ENCODE data around the gene AMOTL2.

The AMOTL2 gene

GRCh38 chr3:134374791-134375581 is 739 bp upstream of the AMOTL2 start:
- TF ChIP-seq EZH2phosphoT487 (conservative IDR thresholded peaks at IDR 0.05; ENCODE audit: low read length): no peak
- TF ChIP-seq, protein P1, sequence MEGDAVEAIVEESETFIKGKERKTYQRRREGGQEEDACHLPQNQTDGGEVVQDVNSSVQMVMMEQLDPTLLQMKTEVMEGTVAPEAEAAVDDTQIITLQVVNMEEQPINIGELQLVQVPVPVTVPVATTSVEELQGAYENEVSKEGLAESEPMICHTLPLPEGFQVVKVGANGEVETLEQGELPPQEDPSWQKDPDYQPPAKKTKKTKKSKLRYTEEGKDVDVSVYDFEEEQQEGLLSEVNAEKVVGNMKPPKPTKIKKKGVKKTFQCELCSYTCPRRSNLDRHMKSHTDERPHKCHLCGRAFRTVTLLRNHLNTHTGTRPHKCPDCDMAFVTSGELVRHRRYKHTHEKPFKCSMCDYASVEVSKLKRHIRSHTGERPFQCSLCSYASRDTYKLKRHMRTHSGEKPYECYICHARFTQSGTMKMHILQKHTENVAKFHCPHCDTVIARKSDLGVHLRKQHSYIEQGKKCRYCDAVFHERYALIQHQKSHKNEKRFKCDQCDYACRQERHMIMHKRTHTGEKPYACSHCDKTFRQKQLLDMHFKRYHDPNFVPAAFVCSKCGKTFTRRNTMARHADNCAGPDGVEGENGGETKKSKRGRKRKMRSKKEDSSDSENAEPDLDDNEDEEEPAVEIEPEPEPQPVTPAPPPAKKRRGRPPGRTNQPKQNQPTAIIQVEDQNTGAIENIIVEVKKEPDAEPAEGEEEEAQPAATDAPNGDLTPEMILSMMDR (IDR thresholded peaks at IDR 0.05; ENCODE audit: insufficient read depth, low read length, poor library complexity, severe bottlenecking): no peak
- Histone ChIP-seq H2AFZ (ENCODE audit: low read depth, low read length, severe bottlenecking) (no peak overlapping the region), H3K4me2 (ENCODE audit: low read depth, low read length, poor library complexity, severe bottlenecking) (no peak overlapping the region), H3K36me3 (ENCODE audit: low read length) (no peaks in the 10 kb centered on the region), H3K9me3 (ENCODE audit: insufficient read depth, low read length) (no peaks in the 10 kb centered on the region), H3K9me2 (replicated peaks; ENCODE audit: insufficient read depth, low read length) (no peaks in the 10 kb centered on the region), H3K4me3 (ENCODE audit: insufficient read depth, low read length, poor library complexity, severe bottlenecking) (no peak overlapping the region), H3K9ac (ENCODE audit: low read length) (no peak overlapping the region), H4K20me1 (ENCODE audit: low read depth, low read length) (no peaks in the 10 kb centered on the region), H3K27me3 (ENCODE audit: low read length) (no peaks in the 10 kb centered on the region), H3K79me2 (ENCODE audit: insufficient read depth, low read length) (no peaks in the 10 kb centered on the region), H3K27ac (ENCODE audit: low read depth, low read length) (no peak overlapping the region), H3F3A (ENCODE audit: insufficient read depth) (no peaks in the 10 kb centered on the region)

GRCh38 chr3:134373271-134374104 is 759 bp downstream of the AMOTL2 start:
- no peaks in the 10 kb centered on the region for H3K27me3 ChIP-seq (ENCODE audit: low read length)
- no peaks in the 10 kb centered on the region for H3K9me3 ChIP-seq (ENCODE audit: insufficient read depth, low read length)
- H3K9ac ChIP-seq (ENCODE audit: low read length): no peak overlapping the region
- H3K4me2 ChIP-seq (ENCODE audit: low read depth, low read length, poor library complexity, severe bottlenecking): no peak overlapping the region
- no peak overlapping the region for H3K27ac ChIP-seq (ENCODE audit: low read depth, low read length)
- no peaks in the 10 kb centered on the region for H3K79me2 ChIP-seq (ENCODE audit: insufficient read depth, low read length)
- H3K9me2 ChIP-seq (replicated peaks; ENCODE audit: insufficient read depth, low read length): no peaks in the 10 kb centered on the region
- TF ChIP-seq, protein P1 (IDR thresholded peaks at IDR 0.05; ENCODE audit: insufficient read depth, low read length, poor library complexity, severe bottlenecking): no peak
- no peak for TF ChIP-seq EZH2phosphoT487 (conservative IDR thresholded peaks at IDR 0.05; ENCODE audit: low read length)
- no peaks in the 10 kb centered on the region for H3F3A ChIP-seq (ENCODE audit: insufficient read depth)
- H3K4me3 ChIP-seq (ENCODE audit: insufficient read depth, low read length, poor library complexity, severe bottlenecking): no peak overlapping the region
- H2AFZ ChIP-seq (ENCODE audit: low read depth, low read length, severe bottlenecking): no peak overlapping the region
- H4K20me1 ChIP-seq (ENCODE audit: low read depth, low read length): no peaks in the 10 kb centered on the region
- H3K36me3 ChIP-seq (ENCODE audit: low read length): no peaks in the 10 kb centered on the region

DNA sequence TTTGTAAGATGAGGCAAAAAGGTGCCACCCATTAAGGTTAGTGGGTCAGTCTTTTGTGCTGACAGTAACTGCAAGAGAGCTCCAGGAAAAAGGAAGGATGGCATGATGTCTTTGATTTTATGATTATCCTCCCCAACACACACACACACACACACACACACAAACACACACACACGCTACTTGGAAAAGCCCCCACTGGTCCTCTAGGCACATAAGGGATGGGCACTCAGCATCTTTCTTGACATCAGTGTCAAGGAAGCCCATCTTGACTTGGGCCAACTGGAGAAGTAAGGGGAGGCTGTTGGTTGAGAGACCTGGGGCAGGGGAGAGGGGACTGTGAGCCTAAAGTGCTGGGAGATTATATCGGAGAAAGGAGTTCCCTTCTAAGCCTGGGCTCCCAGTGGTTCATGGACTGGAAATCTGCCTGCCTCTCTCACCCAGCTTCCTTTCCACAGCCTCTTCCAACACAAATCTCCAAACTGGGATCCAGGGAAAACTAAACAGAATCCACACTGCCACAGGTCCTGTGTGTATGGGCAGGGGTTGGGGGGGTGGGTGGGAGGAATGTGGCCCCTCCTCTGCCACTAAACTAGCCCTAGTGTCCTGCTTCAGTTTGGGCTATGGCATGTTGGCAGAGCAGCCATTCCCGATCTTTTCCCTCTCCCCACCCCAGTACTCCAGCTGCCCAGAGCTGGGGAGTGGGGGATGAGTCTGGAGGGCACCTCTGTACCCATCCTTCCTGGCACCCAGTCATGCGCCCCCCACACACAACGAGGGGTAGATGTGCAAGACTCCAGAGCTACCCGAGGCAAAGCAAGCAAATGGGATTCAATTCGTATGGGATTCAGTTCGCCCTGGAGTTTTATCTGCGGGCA is 1.6 kb downstream of the AMOTL2 start:
- Histone ChIP-seq H3K9me3 (ENCODE audit: insufficient read depth, low read length) (no peaks in the 10 kb centered on the region), H4K20me1 (ENCODE audit: low read depth, low read length) (no peaks in the 10 kb centered on the region), H3K36me3 (ENCODE audit: low read length) (no peaks in the 10 kb centered on the region), H3K9ac (ENCODE audit: low read length) (no peak overlapping the region), H3K4me3 (ENCODE audit: insufficient read depth, low read length, poor library complexity, severe bottlenecking) (no peak overlapping the region), H3K79me2 (ENCODE audit: insufficient read depth, low read length) (no peaks in the 10 kb centered on the region), H3F3A (ENCODE audit: insufficient read depth) (no peaks in the 10 kb centered on the region), H3K27me3 (ENCODE audit: low read length) (no peaks in the 10 kb centered on the region), H3K4me2 (ENCODE audit: low read depth, low read length, poor library complexity, severe bottlenecking) (no peak overlapping the region), H3K27ac (ENCODE audit: low read depth, low read length) (no peak overlapping the region), H2AFZ (ENCODE audit: low read depth, low read length, severe bottlenecking) (no peak overlapping the region), H3K9me2 (replicated peaks; ENCODE audit: insufficient read depth, low read length) (no peaks in the 10 kb centered on the region)
- TF ChIP-seq, protein P1 (IDR thresholded peaks at IDR 0.05; ENCODE audit: insufficient read depth, low read length, poor library complexity, severe bottlenecking): no peak
- no peak for TF ChIP-seq EZH2phosphoT487 (conservative IDR thresholded peaks at IDR 0.05; ENCODE audit: low read length)

Data from SU-DHL-6 (cell line).